GM21576 (cell line): ENCODE measurements around the gene STAM2.
"Not testable (repeated sequence)": the region's sequence is repeated elsewhere in the genome, so short reads cannot be mapped to it uniquely, and the experiment has no call there.

Experiments
- ATAC-seq: cut with Tn5 transposase; IDR thresholded peaks from one replicate; pipeline ENCODE4 v1.9.1; 2021; ENCODE audit warnings: mild to moderate bottlenecking, moderate library complexity; ENCODE audit not compliant: unreplicated experiment

The STAM2 gene

DNA sequence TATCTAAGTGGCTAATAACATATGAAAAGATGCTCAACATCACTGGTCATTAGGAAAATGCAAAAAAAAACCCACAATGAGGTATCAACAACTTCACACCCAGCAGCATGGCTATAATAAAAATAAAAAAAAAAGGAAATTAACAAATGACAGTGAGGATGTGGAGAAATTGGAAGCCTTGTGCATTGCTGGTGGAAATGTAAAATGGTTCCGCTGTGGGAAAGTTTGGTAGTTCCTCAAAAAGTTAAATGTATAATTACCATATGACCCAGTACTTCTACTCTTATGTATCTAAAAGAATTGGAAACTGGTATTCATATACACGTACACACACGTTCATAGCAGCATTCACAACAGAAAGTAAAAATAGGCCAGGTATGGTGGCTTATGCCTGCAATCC, 61.2 kb downstream of the STAM2 start:
- no peak for ATAC-seq

DNA sequence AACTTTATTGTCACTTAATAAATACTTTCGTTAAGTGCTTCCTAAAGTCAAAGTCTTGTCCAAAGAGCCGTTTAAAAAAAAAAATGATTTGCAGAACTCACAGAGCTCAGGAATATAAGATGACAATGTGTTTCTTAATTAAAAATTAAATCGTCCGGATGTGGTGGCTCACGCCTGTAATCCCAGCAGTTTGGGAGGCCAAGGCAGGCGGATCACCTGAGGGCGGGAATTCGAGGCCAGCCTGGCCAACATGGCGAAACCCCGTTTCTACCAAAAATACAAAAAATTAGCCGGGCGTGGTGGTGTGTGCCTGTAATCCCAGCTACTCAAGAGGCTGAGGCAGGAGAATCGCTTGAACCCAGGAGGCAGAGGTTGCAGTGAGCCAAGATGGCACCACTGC, 68.4 kb downstream of the STAM2 start:
- not testable (repeated sequence) for ATAC-seq

DNA sequence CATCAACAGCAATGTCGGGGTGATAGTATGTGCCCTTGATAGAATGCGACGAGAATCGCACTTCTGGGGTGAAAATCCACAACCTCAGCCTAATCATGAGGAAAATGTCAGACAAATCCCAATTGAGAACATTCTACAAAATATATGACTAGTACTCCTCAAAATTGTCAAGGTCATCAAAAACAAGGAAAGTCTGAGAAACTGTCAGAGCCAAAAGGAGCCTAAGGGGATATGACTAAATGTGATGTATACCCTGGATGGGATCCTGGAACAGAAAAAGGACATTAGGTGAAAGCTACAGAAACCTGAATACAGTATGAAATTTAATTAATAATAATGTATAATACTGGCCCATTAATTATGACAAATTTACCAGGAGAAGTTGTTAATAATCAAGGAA, 69.1 kb downstream of the STAM2 start:
- ATAC-seq: no peak

DNA sequence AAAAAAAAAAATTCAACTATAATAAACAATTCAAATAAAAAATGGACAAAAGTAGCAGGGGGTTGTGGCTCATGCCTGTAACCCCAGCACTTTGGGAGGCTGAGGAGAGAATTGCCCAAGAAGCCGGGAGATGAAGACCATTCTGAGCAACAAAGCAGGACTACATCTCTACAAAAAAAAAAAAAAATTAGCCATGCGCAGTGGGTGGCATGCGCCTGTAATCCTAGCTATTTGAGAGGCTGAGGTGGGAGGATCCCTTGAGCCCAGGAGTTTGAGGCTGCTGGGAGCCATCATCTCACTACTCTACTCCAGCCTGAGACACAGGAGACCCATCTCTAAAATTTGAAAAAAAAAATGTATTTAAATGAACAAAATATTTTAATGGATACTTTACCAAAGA, 72.3 kb downstream of the STAM2 start:
- no peak for ATAC-seq

DNA sequence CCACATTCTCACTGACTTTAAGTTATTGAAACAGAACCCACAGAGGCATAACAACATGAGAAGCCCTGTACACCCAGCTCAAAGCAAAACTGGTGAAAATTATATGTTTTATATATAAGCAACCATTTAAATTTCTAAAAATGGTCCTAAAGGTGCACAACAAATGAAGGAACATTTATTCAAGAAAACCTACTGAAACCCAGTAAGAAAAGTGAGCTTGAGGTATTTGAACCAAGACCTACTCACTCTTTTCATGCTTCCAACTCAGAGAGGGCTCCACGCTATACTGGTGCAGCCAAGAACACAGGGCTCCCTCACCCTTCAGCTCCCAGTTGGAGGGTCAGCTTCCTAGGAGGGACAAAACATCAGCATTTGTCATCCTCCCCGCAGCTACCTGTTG, 74.6 kb downstream of the STAM2 start:
- ATAC-seq: no peak

DNA sequence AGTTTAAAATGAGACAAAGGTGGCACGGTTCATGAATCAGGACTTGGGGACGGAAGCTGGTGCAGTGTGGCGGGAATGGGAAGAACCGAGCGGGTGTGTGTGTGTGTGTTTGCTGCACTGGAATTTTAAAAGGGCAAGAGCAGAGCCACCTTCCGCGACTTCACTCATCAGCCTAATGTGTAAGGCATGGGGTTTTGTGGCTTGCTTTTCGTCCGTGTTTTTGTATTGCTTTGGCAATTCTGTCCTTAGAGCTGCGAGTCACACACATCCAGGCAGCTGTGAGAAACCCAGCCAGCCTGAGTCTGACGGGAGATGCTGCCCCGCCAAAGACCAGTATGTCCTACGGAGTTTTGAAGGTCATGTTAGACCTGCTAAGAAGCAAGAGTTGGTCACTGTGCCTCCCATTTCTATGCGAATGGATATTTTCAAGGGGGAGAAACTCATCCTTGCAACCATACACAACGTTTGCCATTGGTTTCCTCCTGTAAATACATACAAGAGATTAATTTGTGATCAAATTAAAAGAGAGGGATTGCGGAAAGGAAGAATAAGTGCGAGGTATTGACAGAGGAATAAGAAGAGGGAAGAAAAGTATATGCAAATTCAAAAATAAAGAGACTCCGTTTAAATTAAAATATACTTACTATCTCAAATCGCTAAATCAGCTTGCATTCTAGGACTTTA, 76.1 kb downstream of the STAM2 start:
- no peak for ATAC-seq

DNA sequence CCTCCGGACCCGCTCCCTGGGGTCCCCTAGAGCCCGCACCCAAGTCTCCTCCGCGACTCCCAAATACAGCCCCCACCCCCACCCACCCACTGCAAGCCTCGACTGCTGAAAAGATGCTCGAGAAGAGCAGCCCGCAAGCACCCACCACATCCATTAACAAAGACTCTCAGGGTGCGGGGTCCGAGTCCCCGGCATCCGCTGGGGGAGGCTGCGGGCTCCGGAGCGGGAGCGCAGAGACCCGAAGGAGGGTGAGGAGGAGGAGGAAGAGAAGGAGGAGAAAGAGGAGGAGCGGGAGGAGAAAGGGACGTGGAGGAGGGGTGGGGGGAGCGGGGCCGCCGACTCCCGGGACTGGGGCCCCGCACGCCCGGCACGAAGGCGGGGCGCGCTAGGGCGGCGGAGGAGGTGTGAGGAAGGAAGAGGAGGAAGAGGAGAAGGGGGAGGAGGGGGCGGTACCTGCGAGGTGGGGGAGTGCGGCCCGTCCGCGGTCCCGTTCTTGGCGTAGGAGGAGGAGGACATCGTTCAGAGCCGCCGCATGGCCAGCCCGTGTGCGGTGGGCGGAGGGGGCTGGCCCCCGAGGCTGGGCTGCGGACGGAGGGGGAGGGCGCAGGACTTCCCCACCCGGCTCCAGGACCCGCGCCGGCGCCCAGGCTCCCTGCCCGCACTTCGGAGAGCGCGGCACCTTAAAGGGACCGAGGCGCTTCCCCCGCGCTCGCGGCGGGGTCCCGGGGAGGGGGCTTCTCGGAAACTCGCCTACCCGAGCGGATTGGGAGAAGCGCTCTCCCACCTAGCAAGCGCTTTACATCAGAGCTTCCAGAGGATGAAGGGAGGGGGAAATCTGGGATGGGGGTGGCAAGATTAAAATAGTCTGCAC, 76.8 kb downstream of the STAM2 start, which contains the start of gene CACNB4:
CACNB4 (minus strand) TSS at position 549 of the 871 bp plus-strand sequence.
- ATAC-seq: no peak

DNA sequence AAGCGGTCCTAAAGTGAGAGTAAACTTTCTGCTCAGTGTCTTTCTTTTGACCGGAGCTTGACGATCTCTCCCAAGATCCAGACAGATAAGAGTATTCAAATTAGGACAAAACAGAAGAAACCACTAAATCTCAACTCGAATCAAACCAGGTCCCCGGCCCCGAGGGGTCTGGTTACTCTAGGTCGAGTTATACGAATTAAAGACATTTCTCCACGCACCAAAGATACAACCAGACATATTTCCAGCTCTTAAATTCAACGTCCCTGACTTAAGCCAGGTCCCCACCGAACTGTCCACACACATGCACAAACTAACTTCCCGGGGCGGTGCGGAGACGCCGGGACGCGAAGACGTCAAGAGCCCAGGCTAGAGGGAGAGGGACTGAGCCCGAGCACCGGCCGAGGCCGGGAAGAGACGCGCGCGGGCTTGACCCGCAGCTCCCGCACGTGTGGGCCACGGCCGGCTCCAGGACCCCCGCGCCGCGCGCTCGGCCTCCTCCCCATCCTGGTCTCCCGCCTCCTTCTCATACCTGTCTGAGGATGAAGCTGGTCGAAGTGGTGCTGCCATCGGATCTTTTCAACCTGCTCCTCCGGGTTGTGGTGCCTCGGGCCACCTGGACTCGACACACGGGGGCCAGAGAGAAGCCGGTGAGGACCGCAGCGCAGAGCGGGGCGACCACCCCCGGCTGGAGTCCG, 77.6 kb downstream of the STAM2 start:
- no peak for ATAC-seq

DNA sequence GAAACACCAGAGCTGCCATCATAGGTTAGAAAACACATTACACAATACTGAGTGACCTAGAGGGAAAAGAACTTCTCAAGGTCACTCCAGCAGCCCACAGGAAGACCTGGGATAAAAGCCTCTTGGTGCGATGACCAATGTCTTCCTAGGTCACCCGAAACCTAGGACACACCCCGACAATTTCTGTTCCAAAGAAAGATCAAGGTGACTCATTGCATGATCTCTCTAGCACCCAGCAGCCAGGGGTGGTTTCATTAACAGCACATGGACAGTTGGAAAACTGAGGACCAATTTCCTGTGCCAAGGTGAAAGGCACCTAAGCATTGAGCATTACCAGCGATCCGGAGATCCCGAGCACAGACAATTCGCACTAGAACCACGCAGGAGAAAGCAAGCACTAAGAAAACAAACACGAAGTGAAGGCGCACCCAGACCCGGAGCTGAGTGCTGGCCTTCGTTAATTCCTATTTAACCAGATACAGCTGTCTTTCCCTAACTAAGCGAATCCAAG, 78.2 kb downstream of the STAM2 start:
- no peak for ATAC-seq

DNA sequence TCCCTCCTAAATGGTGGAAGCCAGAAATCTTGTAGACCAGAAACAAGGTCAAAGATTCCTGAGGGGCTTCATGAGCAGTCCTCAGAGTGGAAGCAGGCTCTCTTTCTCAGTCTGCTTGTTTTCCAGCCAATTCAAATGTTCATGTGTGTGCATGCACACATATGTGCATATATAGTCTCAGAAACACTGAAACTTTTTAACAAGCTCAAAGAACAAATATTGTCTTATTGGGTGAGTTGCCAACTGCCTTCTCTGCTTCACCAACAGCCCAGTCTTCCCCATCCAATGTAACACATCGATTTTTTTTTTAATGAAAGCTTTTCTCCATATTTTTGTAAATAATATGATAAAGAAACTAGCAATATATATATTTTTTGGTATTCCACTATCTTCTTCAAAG, 80.4 kb downstream of the STAM2 start:
- no peak for ATAC-seq

DNA sequence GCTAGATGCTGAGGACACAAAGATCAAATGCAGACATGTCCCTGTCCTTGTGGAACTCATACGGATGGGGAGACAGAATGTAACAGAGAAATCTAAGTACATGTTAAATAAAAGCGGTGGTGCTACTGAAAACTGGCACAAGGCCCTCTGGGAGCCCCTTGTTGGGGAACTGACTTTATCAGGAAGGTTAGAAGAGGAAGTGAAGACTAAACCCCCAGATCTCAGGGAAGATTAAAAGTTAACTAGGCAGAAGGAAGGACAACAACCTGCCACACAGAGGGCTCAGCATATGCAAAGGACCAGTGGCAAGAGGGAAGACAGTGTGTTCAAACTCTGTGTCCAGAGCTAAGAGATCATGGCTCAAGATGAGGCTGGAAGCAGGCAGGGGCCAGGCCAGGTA, 81.5 kb downstream of the STAM2 start:
- ATAC-seq: no peak

DNA sequence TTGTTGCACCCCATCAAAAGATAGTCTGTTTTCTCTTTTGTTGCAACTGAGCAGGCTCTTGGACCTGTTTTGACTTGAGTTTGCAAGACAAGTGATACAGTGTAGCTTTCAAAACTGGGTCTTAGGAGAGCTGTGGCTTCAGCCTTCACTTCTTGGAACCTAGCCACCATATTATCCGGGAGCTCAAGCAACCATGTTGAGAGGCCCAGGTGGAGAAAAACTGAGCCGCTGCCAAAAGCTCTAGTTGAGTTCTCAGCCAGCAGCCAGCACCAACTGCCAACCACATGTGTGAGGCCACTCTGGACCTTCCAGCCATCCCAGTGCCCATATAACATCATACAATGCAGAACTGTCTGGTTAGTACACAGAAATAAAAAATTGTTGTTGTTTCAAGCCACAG, 82.1 kb downstream of the STAM2 start:
- ATAC-seq: no peak

DNA sequence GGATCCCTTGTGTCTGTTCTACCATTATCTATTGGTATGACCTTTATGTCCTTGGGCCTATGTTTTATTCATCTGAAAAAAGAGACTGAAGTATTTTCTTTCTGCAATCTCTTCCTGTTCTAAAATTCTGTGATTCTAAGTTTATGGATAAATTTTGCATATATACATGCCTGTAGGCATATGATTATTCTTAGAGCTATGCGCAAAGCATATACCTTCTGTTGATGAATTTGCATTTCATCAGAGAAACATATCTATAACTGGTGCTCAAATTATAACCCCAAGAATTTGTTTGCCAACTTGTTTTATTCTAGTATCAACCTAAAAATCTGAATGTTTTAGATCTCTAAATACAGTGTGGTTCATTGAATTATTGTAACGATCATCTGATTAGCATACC, 83.5 kb downstream of the STAM2 start:
- no peak for ATAC-seq

DNA sequence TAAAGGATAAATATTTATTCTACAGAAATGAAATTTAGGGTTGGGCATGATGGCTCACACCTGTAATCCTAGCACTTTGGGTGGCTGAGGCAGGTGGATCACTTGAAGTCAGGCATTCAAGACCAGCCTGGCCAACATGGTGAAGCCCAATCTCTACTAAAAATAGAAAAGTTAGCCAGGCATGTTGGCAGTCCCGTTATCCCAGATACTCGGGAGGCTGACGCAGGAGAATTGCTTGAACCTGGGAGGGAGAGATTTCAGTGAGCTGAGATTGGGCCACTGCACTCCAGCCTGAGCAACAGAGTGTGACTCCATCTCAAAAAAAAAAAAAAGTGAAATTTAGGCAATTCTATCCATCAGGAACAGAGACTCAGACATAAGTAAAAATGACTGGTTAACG, 84.8 kb downstream of the STAM2 start:
- not testable (repeated sequence) for ATAC-seq

DNA sequence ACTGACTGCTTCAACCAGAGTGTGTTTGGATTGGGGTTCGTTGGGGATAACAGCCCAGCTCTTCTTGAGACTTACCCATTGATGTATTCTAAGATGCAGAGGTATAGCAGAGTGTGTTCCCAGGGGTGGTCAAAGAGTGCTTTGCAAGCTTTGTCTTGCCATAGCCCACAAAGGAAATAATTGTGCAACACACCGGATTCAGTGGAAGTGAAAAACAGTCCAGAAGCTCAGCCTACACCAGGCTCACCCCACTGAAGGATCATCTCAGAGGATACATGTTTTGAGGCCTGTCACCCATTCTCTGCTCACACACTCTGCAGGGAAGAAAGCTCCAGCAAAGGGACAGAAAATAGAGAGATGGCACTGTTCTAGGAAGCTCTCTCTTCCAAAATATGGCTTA, 86.3 kb downstream of the STAM2 start:
- ATAC-seq: no peak

DNA sequence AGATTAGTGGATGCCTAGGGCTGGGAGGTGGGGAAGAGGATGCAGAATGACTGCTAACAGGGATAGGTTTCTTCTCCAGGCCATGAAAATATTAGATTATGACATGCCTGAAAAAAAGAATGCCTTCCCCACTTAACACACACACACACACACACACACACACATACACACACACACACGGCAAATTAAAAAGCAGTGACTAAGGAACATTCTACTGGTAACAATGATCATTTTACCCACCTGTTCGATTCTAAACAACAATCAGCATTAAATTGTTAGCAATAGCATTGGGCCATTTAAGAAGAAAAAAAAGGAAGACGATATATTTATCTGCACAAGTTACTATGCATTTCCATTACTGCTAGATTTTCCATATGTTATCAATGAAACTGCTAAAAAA, 87.6 kb downstream of the STAM2 start:
- ATAC-seq: no peak

DNA sequence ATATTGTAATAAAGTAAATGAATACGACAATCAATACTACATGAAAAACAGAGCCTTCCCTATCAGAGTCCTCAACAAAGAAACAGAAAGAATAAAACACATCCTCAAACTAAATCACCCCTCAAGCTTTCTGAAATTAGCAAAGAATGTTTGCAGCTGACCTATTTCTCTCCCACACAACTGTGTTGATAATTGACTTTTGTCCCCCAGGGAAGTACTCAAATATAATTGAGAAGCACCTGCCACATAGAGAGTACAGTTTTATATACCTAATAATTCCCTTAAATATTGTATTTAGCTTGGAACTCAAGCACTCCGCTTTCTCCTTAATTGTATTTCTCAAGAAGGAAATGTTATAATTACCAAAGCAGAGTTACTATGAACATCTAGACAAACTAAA, 89.3 kb downstream of the STAM2 start:
- no peak for ATAC-seq

DNA sequence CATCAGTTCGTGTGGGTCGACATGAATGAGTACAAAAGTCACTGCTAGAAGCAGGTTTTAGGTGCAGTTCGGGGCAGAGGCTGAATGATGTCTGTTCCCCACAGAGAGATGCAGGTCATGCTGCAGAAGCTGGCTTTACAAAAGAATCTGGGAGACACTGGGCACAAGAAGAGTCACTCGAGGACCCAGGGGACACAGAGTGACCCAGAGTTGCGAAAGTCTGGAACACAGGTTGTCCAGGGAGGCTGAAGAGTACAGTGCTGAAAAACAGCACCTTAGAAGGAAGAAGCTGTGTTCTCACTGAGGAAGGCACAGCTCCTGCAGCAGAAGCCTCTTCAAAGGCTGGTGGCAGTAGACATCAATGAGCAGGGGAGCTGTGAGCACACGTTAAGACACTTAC, 91.5 kb downstream of the STAM2 start:
- no peak for ATAC-seq

DNA sequence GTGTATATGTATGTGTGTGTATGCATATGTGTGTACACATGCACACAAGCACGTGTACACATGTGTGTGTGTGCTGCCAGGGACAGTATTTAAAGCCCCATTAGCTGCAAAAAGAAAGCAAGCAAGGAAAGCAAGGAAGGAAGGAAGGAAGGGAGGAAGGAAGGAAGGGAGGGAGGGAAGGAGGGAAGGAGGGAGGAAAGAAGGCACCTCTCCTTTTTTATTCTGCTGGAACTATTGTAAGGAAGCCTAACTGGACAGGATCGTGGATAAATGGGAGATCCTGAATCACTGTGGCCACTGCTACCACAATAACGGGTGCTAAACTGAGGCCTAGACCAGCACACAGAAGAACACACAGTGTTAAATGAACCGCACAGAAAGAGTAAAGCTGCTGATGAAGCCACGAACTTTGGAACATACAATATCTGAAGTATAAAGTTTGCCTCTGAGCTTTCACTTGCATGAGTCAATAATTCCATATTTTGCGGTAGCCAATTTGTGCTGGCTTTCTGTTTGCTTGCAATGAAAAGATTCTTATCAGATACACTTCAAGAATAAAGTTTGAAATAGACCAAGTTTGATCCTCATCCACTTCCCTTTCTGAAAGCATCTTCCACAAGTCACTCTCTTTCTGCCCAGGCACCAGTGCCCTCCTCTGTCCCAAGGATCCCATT, 92.2 kb downstream of the STAM2 start:
- no peak for ATAC-seq

DNA sequence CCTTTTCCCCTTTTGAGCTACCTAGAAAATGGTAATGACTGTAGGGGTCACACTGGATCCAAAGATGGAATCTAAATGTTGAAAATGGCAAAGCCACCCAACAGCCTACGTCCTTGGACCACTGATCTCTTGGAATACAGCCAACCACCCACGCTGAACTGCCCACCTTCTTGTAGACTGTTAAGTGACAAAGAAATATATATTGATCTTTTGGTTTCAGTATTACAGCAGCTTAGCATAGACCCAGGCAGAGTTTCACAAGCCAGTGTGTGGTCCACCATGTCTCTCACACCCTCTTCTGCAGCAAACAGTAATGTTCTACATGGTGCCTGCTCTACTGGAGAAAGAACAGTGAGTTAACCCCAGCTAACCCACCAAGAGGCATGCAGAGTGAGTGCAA, 96.9 kb downstream of the STAM2 start:
- ATAC-seq: no peak

DNA sequence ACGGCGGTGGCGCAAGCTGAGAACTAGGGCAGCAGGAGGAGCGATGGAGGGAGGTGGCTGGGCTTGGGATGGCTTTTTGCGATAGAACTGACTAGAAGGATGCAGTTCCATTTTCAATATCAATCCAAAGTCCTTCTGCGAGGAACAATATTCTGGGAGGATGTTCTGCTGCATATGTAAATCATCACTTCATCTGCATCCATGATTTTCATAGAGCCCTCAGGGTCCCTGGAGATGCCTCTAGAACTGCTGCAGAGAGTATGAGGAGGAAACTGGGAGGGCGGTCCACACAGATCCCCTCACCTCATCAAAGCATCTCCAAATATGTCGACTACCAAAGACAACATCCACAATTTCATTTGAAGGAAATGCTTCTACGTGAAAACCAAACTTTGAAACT, 97.5 kb downstream of the STAM2 start:
- no peak for ATAC-seq
